K562 (cell line): ENCODE data around the gene CDC20B. TPM values are rescaled to one million over a fixed set of nuclear protein-coding genes. Genes with fewer than 3 reads are reported as not detected.

Experiments
- CEBPZ ChIP-seq: fragments of 150-350 bp; IDR thresholded peaks from 2 replicates; pipeline ENCODE4 v1.6.1; 2014; ENCODE audit warnings: low read depth, mild to moderate bottlenecking, low read length, borderline replicate concordance
- CREB3L1 ChIP-seq: fragments of 450-650 bp; IDR thresholded peaks from 2 replicates; pipeline ENCODE4 v1.6.1; 2014; ENCODE audit warnings: low read depth, mild to moderate bottlenecking, moderate library complexity, borderline replicate concordance
- EP300 ChIP-seq: IDR thresholded peaks from 2 replicates; pipeline ENCODE4 v1.6.1; 2012; ENCODE audit warnings: low read length, improper control_type of control experiment
- MTA3 ChIP-seq: fragments of 450-650 bp; formaldehyde crosslinking; IDR thresholded peaks from 2 replicates; pipeline ENCODE4 v1.6.1; 2017; ENCODE audit warnings: mild to moderate bottlenecking, borderline replicate concordance
- POLR2G ChIP-seq: fragments of 200-400 bp; formaldehyde crosslinking; IDR thresholded peaks from 2 replicates; pipeline ENCODE4 v1.6.1; 2017; ENCODE audit warnings: low read depth, mild to moderate bottlenecking, antibody characterized with exemption, low read length, moderate library complexity
- RB1 ChIP-seq: fragments of 450-650 bp; IDR thresholded peaks from 2 replicates; pipeline ENCODE4 v1.6.1; 2017; ENCODE audit warnings: low read depth, mild to moderate bottlenecking
- RCOR1 ChIP-seq, 2 experiments: IDR thresholded peaks; 2 replicates each; pipeline ENCODE4 v1.6.1; 2012; ENCODE audit warnings: low read depth in 2 of 2, low read length in 2 of 2, borderline replicate concordance in 1 of 2, improper control_type of control experiment in 1 of 2
- REST ChIP-seq, 2 experiments: fragments of 450-650 bp; formaldehyde crosslinking in 1 of 2; IDR thresholded peaks; 2 replicates each; pipeline versions ENCODE4 v1.4.0 to v1.6.1; 2014 to 2020; ENCODE audit warnings: mild to moderate bottlenecking in 2 of 2, borderline replicate concordance in 1 of 2, low read depth in 1 of 2
- SP1 ChIP-seq: sonication (generic); formaldehyde crosslinking; IDR thresholded peaks from 2 replicates; pipeline ENCODE4 v1.8.1; 2022; ENCODE audit warnings: mild to moderate bottlenecking, missing genetic modification reagents
- THAP12 ChIP-seq: fragments of 250-450 bp; sonication (Bioruptor Pico); IDR thresholded peaks from 2 replicates; pipeline ENCODE4 v1.9.0; 2021; ENCODE audit warnings: mild to moderate bottlenecking, inconsistent platforms
- polyA plus RNA-seq, 8 experiments: library from polyadenylated mRNA; depleted of rRNA in 4 of 8; stranded (reverse) in 5 of 8; unstranded in 3 of 8; fragments of >200 nt; fragmentation: Nextera tagmentation in 2 of 8; fragmentation: Illumina TruSeq in 1 of 8; extraction: Ambion mirVana in 2 of 8; extraction: Trizol in 1 of 8; gene quantifications; 2 replicates each; pipeline versions ENCODE4 v1.2.1 to v1.2.3, GENCODE V29; 2011 to 2014; ENCODE audit warnings: inconsistent platforms in 1 of 8, missing spikeins in 1 of 8
- total RNA-seq, 7 experiments: library from RNA; depleted of rRNA in 6 of 7; stranded (reverse); fragments of >200 nt in 6 of 7; fragmentation: Illumina TruSeq in 2 of 7; extraction: Trizol in 2 of 7; gene quantifications; 2 replicates each; pipeline versions ENCODE4 v1.2.1 to v1.2.3, GENCODE V29; 2011 to 2021; ENCODE audit warnings: low replicate concordance in 1 of 7

The CDC20B gene
- total and polyA plus RNA-seq, 9 of the 15 experiments (the other 6 are each of a cell fraction or from before 2014, with no cell fraction given): 0.04 TPM; not detected in 8

- TF ChIP-seq CEBPZ: no peak
- TF ChIP-seq CREB3L1: peak; percentile 62; the same call in 1 of the 2 replicates
- peak; percentile 16; the same call in 1 of the 2 replicates for TF ChIP-seq REST (IDR thresholded peaks at IDR 0.05; ENCODE audit: borderline replicate concordance)
- TF ChIP-seq REST (CRISPR knock-in tag; IDR thresholded peaks at IDR 0.05; ENCODE audit: low read depth): no peak
- peak; percentile 70 for TF ChIP-seq POLR2G
- peak in 1 of 2 experiments; percentile 52; a peak in 1 of 4 replicates for TF ChIP-seq RCOR1 (IDR thresholded peaks at IDR 0.05; ENCODE audit: borderline replicate concordance in 1 of 2, low read depth in 2 of 2, low read length in 2 of 2)
- peak; percentile 51; the same call in 1 of the 2 replicates for TF ChIP-seq MTA3
- TF ChIP-seq THAP12 (CRISPR knock-in tag): 0 out of 2 replicates have a peak, but pooled peaks have one; percentile 10
- peak; percentile 89 for TF ChIP-seq RB1
- TF ChIP-seq SP1 (CRISPR knock-in tag): peak; percentile 43; the same call in 1 of the 2 replicates
- TF ChIP-seq EP300: peak; percentile 48; the same call in 1 of the 2 replicates
Measured at GRCh38 chr5:55176176-55176818, 3.3 kb upstream of the CDC20B start (continued).
